ENCODE measurements around the gene HSD17B1.
A peak's percentile ranks its signal among the peaks of the same experiment; 100 is the strongest.

HSD17B1 gene

GRCh38 chr17:42512733-42513251, 39.9 kb upstream of the HSD17B1 start:
- H3K4me3 ChIP-seq (ENCODE audit: low read depth, low read length), result no peak overlapping the region
- DNase-seq (ENCODE audit: low read depth), result no peak
- TF ChIP-seq CTCF (IDR thresholded peaks at IDR 0.05; ENCODE audit: low read depth, low read length, missing control alignments), result no peak
- in situ Hi-C loops (cut with HindIII; ENCODE audit: low sequenced_read_pairs), result loop anchor here (10.0 kb wide), 1 partner anchor 198 kb away; no protein-coding TSS in a partner anchor

- DNase-seq (ENCODE audit: low read depth), result no peak
- no peak overlapping the region for H3K4me3 ChIP-seq (ENCODE audit: low read depth, low read length)
- no peak for TF ChIP-seq CTCF (IDR thresholded peaks at IDR 0.05; ENCODE audit: low read depth, low read length, missing control alignments)
- in situ Hi-C loops (cut with HindIII; ENCODE audit: low sequenced_read_pairs), result loop anchor here (10.0 kb wide), 1 partner anchor 199 kb away; no protein-coding TSS in a partner anchor
These were observed 39.0 kb upstream of the HSD17B1 start for GRCh38 chr17:42513686-42514085.

- H3K4me3 ChIP-seq (ENCODE audit: low read depth, low read length), result no peak overlapping the region
- DNase-seq (ENCODE audit: low read depth), result no peak
- no peak for TF ChIP-seq CTCF (IDR thresholded peaks at IDR 0.05; ENCODE audit: low read depth, low read length, missing control alignments)
- in situ Hi-C loops (cut with HindIII; ENCODE audit: low sequenced_read_pairs), result loop anchor here (10.0 kb wide), 1 partner anchor 199 kb away; no protein-coding TSS in a partner anchor
These were observed 38.4 kb upstream of the HSD17B1 start for GRCh38 chr17:42514279-42514678.

- no peak for DNase-seq (ENCODE audit: low read depth)
- in situ Hi-C loops (cut with HindIII; ENCODE audit: low sequenced_read_pairs), result loop anchor here (5.0 to 10.0 kb wide), 2 partner anchors 93 to 200 kb away; partner anchors contain the start of gene CAVIN1
- no peak overlapping the region for H3K4me3 ChIP-seq (ENCODE audit: low read depth, low read length)
- TF ChIP-seq CTCF (IDR thresholded peaks at IDR 0.05; ENCODE audit: low read depth, low read length, missing control alignments), result no peak
These were observed 37.9 kb upstream of the HSD17B1 start for GRCh38 chr17:42514867-42515266.

- no peak overlapping the region for H3K4me3 ChIP-seq (ENCODE audit: low read depth, low read length)
- TF ChIP-seq CTCF (IDR thresholded peaks at IDR 0.05; ENCODE audit: low read depth, low read length, missing control alignments), result peak; percentile 93
- in situ Hi-C loops (cut with HindIII; ENCODE audit: low sequenced_read_pairs), result loop anchor here (5.0 to 10.0 kb wide), 2 partner anchors 95 to 203 kb away; partner anchors contain the start of gene CAVIN1
- peak; percentile 63 for DNase-seq (ENCODE audit: low read depth)
These were observed 35.2 kb upstream of the HSD17B1 start for GRCh38 chr17:42517516-42517915.

- H3K4me3 ChIP-seq (ENCODE audit: low read depth, low read length), result no peak overlapping the region
These were observed 34.5 kb upstream of the HSD17B1 start for GRCh38 chr17:42518046-42518754.

More at GRCh38 chr17:42518046-42518754, 34.5 kb upstream of the HSD17B1 start:
- DNase-seq (ENCODE audit: low read depth), result peak; percentile 76
- TF ChIP-seq CTCF (IDR thresholded peaks at IDR 0.05; ENCODE audit: low read depth, low read length, missing control alignments), result no peak
- in situ Hi-C loops (cut with HindIII; ENCODE audit: low sequenced_read_pairs), result loop anchor here (5.0 to 10.0 kb wide), 2 partner anchors 96 to 203 kb away; partner anchors contain the start of gene CAVIN1

All from astrocyte of the cerebellum (primary cell).